Measurements from ENCODE around the gene GJC1. TPM values are rescaled to one million over a fixed set of nuclear protein-coding genes. Genes with fewer than 3 reads are reported as not detected.
A peak's percentile ranks its signal among the peaks of the same experiment; 100 is the strongest.
"Not testable (repeated sequence)": the region's sequence is repeated elsewhere in the genome, so short reads cannot be mapped to it uniquely, and the experiment has no call there.

The GJC1 gene
- polyA plus RNA-seq, 1 donor: 8.2 TPM

DNA sequence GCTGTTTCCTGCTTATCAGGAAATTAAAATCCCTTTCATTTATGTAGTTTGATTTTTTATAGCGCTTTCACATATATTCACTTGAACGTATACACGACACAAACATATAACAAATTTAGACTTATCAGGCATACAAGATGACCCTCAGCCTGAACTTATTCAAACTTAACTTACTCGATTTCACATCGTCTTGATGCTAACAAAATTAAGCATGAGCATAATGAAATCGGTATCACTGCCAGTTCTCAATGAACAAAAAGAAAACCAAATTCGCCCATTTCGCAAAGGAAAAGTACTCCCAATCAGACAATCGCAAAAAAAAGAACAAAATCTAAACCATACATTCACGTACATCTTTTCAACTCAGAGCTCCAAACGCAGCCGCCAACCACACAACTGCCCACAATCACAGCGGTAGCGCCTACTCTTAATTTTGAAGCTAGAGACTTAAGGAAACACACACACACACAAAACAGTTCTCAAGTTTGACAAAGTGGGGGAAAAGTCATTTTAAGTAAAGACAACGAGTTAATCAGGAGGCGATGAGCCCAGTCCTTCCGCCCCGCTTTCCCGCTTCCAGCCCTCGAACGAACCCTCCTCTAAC, 1.1 kb downstream of the GJC1 start:
- WGBS (ENCODE audit: insufficient coverage, low lambda C conversion rate): 0% methylated on average over 6 of the region's 21 CpGs
- DNase-seq: peak in 1 of 2 donors; percentile 52
- H3K36me3 ChIP-seq (ENCODE audit: control insufficient read depth, insufficient read depth, low read length): no peaks in the 10 kb centered on the region
- H3K9me3 ChIP-seq (ENCODE audit: control insufficient read depth, low read depth, low read length): no peaks in the 10 kb centered on the region
- peak overlapping the region; percentile 16 for H3K27ac ChIP-seq (ENCODE audit: low read length)
- peaks cover 4% of the 10 kb centered on the region for H3K4me1 ChIP-seq (ENCODE audit: control insufficient read depth, insufficient read depth, low read length)
- H3K27me3 ChIP-seq (ENCODE audit: control insufficient read depth, insufficient read depth, low read length): peaks cover 47% of the 10 kb centered on the region
- peak overlapping the region; percentile 44 for H3K4me3 ChIP-seq (ENCODE audit: low read length)

DNA sequence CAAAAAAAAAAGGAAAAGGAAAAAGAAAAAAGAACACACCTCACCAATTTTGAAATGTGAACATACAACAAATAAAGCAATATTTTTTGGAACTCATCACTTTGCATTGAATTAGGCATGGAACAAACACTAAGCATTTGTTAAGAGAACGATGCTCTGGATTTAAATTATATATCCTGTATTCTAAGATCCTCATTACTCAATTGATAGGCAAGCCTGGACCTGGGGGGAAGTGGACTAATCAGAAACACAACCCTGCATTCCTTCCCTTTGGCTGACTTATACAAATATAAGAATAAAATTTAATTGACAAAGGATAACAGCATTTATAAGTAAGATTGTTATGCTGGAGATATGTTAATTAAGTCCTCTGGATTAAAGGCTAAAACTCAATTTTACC, 2.2 kb downstream of the GJC1 start:
- H3K27me3 ChIP-seq (ENCODE audit: control insufficient read depth, insufficient read depth, low read length): peaks cover 45% of the 10 kb centered on the region
- peaks cover 4% of the 10 kb centered on the region for H3K4me1 ChIP-seq (ENCODE audit: control insufficient read depth, insufficient read depth, low read length)
- no peak overlapping the region for H3K4me3 ChIP-seq (ENCODE audit: low read length)
- no CpG with 5 or more reads among the region's 1 CpG for WGBS (ENCODE audit: insufficient coverage, low lambda C conversion rate)
- no peaks in the 10 kb centered on the region for H3K9me3 ChIP-seq (ENCODE audit: control insufficient read depth, low read depth, low read length)
- no peaks in the 10 kb centered on the region for H3K36me3 ChIP-seq (ENCODE audit: control insufficient read depth, insufficient read depth, low read length)
- no peak overlapping the region for H3K27ac ChIP-seq (ENCODE audit: low read length)
- no peak for DNase-seq

DNA sequence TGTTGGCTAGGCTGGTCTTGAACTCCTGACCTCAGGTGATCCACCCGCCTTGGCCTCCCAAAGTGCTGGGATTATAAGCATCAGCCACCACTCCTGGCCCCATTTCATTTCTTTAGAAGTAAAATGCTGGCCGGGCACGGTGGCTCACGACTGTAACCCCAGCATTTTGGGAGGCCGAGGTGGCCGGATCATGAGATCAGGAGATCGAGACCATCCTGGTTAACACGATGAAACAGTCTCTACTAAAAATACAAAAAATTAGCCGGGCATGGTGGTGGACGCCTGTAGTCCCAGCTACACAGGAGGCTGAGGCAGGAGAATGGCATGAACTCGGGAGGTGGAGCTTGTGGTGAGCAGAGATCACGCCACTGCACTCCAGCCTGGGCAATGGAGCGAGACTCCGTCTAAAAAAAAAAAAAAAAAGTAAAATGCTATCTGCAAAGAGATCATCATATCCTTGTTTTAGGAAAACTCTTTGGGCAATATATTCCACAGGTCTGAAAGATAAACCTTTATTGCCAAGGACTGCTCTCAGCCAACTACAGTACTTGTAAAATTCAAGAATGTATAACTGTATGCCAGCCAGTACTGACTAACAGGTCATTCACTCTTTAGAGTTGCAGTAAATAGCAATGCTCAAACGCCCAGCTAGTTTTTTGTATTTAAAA, 3.8 kb downstream of the GJC1 start:
- WGBS (ENCODE audit: insufficient coverage, low lambda C conversion rate): no CpG with 5 or more reads among the region's 15 CpGs
- peaks cover 39% of the 10 kb centered on the region for H3K27me3 ChIP-seq (ENCODE audit: control insufficient read depth, insufficient read depth, low read length)
- H3K4me3 ChIP-seq (ENCODE audit: low read length): no peak overlapping the region
- no peaks in the 10 kb centered on the region for H3K9me3 ChIP-seq (ENCODE audit: control insufficient read depth, low read depth, low read length)
- no peak for DNase-seq
- peaks cover 4% of the 10 kb centered on the region for H3K4me1 ChIP-seq (ENCODE audit: control insufficient read depth, insufficient read depth, low read length)
- no peaks in the 10 kb centered on the region for H3K36me3 ChIP-seq (ENCODE audit: control insufficient read depth, insufficient read depth, low read length)
- H3K27ac ChIP-seq (ENCODE audit: low read length): no peak overlapping the region

DNA sequence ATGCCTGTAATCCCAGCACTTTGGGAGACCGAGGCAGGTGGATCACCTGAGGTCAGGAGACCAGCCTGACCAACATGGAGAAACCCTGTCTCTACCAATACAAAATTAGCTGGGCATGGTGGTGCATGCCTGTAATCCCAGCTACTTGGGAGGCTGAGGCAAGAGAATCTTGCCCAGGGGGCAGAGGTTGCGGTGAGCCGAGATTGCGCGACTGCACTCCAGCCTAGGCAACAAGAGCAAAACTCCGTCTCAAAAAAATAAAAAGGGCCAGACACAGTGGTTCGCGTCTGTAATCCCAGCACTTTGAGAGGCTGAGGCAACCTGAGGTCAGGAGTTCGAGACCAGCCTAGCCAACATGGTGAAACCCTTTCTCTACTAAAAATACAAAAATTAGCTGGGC, 4.9 kb downstream of the GJC1 start:
- not testable (repeated sequence) for H3K9me3 ChIP-seq (ENCODE audit: control insufficient read depth, low read depth, low read length); H3K36me3 ChIP-seq (ENCODE audit: control insufficient read depth, insufficient read depth, low read length); H3K27ac ChIP-seq (ENCODE audit: low read length); H3K4me3 ChIP-seq (ENCODE audit: low read length); H3K4me1 ChIP-seq (ENCODE audit: control insufficient read depth, insufficient read depth, low read length); DNase-seq
- peaks cover 28% of the 10 kb centered on the region for H3K27me3 ChIP-seq (ENCODE audit: control insufficient read depth, insufficient read depth, low read length)
- no CpG with 5 or more reads among the region's 9 CpGs for WGBS (ENCODE audit: insufficient coverage, low lambda C conversion rate)

DNA sequence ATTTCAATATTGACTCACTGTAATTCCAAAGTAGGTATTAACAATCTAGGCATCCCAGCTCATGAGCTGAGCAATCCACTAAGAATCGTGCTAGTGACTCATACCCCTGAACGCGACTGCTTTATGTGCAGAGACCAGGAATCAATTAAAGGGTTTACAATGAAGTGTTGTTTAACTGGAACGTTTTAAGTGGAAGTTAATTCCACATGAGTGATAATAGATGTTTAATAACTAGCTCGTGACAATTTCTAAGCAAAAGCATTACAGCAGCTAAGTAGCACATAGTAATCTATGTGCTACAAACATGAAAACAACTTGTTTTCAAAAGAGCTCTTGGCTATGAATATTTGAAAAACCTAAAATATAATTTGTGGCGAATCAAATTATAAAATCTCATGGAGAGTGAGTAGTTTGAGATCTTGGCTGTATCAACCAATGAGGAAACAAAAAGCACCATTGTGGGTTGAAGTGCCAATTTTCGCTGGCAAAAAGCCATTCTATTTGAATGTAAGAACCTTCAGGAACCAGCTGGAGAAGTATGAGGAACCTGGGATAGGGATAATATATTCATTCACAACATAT, 9.4 kb downstream of the GJC1 start:
- 30% methylated on average over 3 of the region's 7 CpGs for WGBS (ENCODE audit: insufficient coverage, low lambda C conversion rate)
- no peak for DNase-seq
- Histone ChIP-seq H3K9me3 (ENCODE audit: control insufficient read depth, low read depth, low read length) (no peaks in the 10 kb centered on the region), H3K4me1 (ENCODE audit: control insufficient read depth, insufficient read depth, low read length) (no peaks in the 10 kb centered on the region), H3K4me3 (ENCODE audit: low read length) (no peak overlapping the region), H3K36me3 (ENCODE audit: control insufficient read depth, insufficient read depth, low read length) (no peaks in the 10 kb centered on the region), H3K27ac (ENCODE audit: low read length) (no peak overlapping the region), H3K27me3 (ENCODE audit: control insufficient read depth, insufficient read depth, low read length) (no peaks in the 10 kb centered on the region)

DNA sequence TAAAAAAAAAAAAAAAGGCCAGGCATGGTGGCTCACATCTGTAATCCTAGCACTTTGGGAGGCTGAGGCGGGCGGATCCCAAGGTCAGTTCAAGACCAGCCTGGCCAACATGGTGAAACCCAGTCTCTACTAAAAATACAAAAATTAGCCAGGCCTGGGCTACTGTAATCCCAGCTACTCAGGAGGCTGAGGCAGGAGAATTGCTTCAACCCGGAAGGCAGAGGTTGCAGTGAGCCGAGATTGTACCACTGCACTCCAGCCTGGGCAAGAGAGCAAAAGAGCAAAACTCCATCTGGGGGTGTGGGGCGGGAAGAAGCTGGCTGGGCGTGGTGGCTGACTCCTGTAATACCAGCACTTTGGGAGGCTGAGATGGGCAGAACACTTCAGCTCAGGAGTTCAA, 11.6 kb downstream of the GJC1 start:
- not testable (repeated sequence) for H3K27ac ChIP-seq (ENCODE audit: low read length); H3K4me3 ChIP-seq (ENCODE audit: low read length); H3K27me3 ChIP-seq (ENCODE audit: control insufficient read depth, insufficient read depth, low read length); H3K4me1 ChIP-seq (ENCODE audit: control insufficient read depth, insufficient read depth, low read length); H3K36me3 ChIP-seq (ENCODE audit: control insufficient read depth, insufficient read depth, low read length); H3K9me3 ChIP-seq (ENCODE audit: control insufficient read depth, low read depth, low read length); DNase-seq
- no CpG with 5 or more reads among the region's 6 CpGs for WGBS (ENCODE audit: insufficient coverage, low lambda C conversion rate)

DNA sequence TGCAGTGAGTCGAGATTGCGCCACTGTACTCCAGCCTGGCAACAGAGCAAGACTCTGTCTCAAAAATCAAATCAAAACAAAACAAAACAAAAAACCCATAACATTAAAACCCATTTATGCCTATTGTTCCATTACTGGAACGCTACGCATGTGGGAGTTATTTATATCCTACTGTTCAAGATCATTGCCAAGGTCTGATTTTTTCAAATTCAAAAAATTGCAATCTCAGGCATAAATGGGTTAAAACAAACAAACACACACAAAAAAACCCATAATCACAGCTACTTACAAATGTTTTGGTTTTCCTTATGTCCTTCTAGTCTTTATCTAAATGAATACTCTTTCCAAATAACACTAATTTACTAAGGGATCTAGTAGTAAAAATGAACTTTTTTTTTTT, 17.8 kb downstream of the GJC1 start:
- Histone ChIP-seq H3K27me3 (ENCODE audit: control insufficient read depth, insufficient read depth, low read length) (no peaks in the 10 kb centered on the region), H3K4me1 (ENCODE audit: control insufficient read depth, insufficient read depth, low read length) (no peaks in the 10 kb centered on the region), H3K4me3 (ENCODE audit: low read length) (no peak overlapping the region), H3K36me3 (ENCODE audit: control insufficient read depth, insufficient read depth, low read length) (no peaks in the 10 kb centered on the region), H3K9me3 (ENCODE audit: control insufficient read depth, low read depth, low read length) (no peaks in the 10 kb centered on the region), H3K27ac (ENCODE audit: low read length) (no peak overlapping the region)
- WGBS (ENCODE audit: insufficient coverage, low lambda C conversion rate): 88% methylated on average over 2 of the region's 4 CpGs
- DNase-seq: no peak

DNA sequence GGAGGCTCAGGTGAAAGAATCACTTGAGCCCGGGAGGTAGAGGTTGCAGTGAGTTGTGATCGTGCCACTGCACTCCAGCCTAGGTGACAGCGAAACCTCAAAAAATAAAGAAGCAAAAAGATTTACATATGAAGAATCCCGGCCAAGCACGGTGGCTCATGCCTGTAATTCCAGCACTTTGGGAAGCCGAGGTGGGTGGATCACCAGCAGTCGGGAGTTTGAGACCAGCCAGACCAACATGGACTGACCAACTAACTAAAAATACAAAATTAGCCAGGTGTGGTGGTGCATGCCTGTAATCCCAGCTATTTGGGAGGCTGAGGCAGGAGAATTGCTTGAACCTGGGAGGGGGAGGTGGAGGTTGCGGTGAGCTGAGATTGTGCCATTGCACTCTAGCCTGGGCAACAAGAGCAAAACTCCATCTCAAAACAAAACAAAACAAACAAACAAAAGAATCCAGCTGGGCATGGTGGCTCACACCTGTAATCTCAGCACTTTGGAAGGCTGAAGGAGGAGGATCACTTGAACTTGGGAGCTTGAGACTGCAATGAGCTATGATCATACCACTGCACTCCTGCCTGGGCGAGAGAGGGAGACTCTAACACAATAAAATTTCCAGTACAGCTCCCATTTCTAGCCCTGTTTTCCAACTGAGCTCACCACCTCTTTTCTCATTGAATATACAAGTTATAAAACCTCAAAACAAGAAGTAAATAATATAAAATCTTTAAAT, 21.3 kb downstream of the GJC1 start:
- WGBS (ENCODE audit: insufficient coverage, low lambda C conversion rate): no CpG with 5 or more reads among the region's 9 CpGs
- peaks cover 10% of the 10 kb centered on the region for H3K36me3 ChIP-seq (ENCODE audit: control insufficient read depth, insufficient read depth, low read length)
- not testable (repeated sequence) for H3K27ac ChIP-seq (ENCODE audit: low read length); H3K4me3 ChIP-seq (ENCODE audit: low read length); DNase-seq; H3K9me3 ChIP-seq (ENCODE audit: control insufficient read depth, low read depth, low read length); H3K27me3 ChIP-seq (ENCODE audit: control insufficient read depth, insufficient read depth, low read length); H3K4me1 ChIP-seq (ENCODE audit: control insufficient read depth, insufficient read depth, low read length)

DNA sequence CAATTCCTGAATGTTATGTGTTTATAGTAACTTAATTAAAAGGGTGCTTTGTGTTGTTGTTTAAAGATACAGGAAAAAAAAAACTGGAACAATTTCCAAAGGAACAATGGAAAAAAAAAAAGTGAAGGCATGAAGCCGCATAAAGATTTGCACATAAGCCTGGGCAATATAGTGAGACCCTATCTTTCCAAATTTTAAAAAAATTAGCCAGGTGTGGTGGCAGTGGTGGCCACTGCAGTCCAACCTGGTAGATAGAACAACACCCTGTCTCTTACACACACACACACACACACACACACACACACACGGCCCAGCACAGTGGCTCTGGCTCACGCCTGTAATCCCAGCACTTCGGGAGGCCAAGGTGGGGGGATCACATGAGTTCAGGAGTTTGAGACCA, 21.9 kb downstream of the GJC1 start:
- Histone ChIP-seq H3K36me3 (ENCODE audit: control insufficient read depth, insufficient read depth, low read length) (peaks cover 13% of the 10 kb centered on the region), H3K27ac (ENCODE audit: low read length) (no peak overlapping the region), H3K4me1 (ENCODE audit: control insufficient read depth, insufficient read depth, low read length) (no peaks in the 10 kb centered on the region), H3K9me3 (ENCODE audit: control insufficient read depth, low read depth, low read length) (no peaks in the 10 kb centered on the region), H3K27me3 (ENCODE audit: control insufficient read depth, insufficient read depth, low read length) (no peaks in the 10 kb centered on the region), H3K4me3 (ENCODE audit: low read length) (no peak overlapping the region)
- DNase-seq: no peak
- 83% methylated on average over 1 of the region's 4 CpGs for WGBS (ENCODE audit: insufficient coverage, low lambda C conversion rate)

DNA sequence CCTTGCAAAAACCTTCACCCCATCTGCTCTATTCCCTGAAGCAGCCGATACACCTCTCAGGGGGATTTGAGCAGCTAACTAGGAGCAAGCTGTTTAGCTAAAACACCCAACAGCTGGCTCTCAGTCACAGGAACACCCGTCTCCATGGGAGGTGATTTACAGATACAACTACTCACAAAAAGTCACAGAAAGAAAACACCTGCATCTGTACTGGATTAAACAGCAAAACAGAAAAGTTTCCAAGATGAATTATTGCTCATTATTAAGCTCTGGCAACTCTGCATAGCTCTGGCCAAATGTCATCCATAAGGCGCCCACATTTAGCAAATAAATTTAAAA, 22.3 kb downstream of the GJC1 start:
- no peaks in the 10 kb centered on the region for H3K4me1 ChIP-seq (ENCODE audit: control insufficient read depth, insufficient read depth, low read length)
- H3K9me3 ChIP-seq (ENCODE audit: control insufficient read depth, low read depth, low read length): no peaks in the 10 kb centered on the region
- 100% methylated on average over 1 of the region's 3 CpGs for WGBS (ENCODE audit: insufficient coverage, low lambda C conversion rate)
- H3K4me3 ChIP-seq (ENCODE audit: low read length): no peak overlapping the region
- H3K27ac ChIP-seq (ENCODE audit: low read length): no peak overlapping the region
- H3K27me3 ChIP-seq (ENCODE audit: control insufficient read depth, insufficient read depth, low read length): no peaks in the 10 kb centered on the region
- H3K36me3 ChIP-seq (ENCODE audit: control insufficient read depth, insufficient read depth, low read length): peaks cover 13% of the 10 kb centered on the region
- DNase-seq: no peak

Measured in large intestine (tissue), 3 donors.